ENCODE results near the gene SNTG2.

Gene SNTG2

DNA sequence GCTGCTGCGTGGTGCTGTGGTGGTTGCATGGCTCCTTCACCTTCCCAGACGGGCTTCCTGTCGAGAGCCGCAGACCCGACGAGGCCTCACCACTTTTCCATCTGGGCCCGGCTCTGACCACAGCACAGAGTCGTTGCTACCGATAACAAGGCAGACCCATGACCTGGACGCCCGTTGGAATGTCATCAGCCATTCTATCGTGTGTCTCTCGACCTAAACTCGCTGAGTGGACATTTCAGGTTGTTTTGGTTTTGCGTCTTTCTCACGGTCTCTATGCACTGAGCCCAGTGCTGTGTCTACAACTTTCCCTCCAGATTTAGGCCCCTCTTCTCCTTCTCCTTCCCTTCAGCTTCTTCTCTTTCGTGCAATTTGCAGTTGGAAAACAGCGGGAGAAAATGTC is 257.9 kb downstream of the SNTG2 start:
- Histone ChIP-seq H2BK15ac (ENCODE audit: low read length) (no peak overlapping the region), H2BK12ac (ENCODE audit: low read length) (no peak overlapping the region), H3K4me3 (ENCODE audit: low read length in 2 of 2) (no peak overlapping the region), H3K14ac (ENCODE audit: low read length) (no peak overlapping the region), H3K23ac (ENCODE audit: low read depth, low read length, poor library complexity) (no peak overlapping the region), H3K18ac (ENCODE audit: low read length) (peak overlapping the region; percentile 25), H3K27ac (replicated peaks; ENCODE audit: low read length) (no peak overlapping the region), H3K9ac (ENCODE audit: low read depth, low read length, poor library complexity) (no peak overlapping the region), H3K4ac (ENCODE audit: low read length) (no peak overlapping the region), H3K4me2 (ENCODE audit: insufficient read depth, low read length, poor library complexity, severe bottlenecking) (no peak overlapping the region), H2BK120ac (ENCODE audit: low read depth, low read length) (no peak overlapping the region), H3K4me1 (ENCODE audit: control insufficient read depth in 2 of 2, insufficient read depth in 1 of 2, low read depth in 1 of 2, low read length in 2 of 2) (no peaks in the 10 kb centered on the region), H3K27me3 (ENCODE audit: control insufficient read depth in 3 of 3, insufficient read depth in 3 of 3, low read depth in 1 of 3, low read length in 3 of 3) (no peaks in the 10 kb centered on the region), H4K91ac (ENCODE audit: low read depth, low read length, poor library complexity) (no peak overlapping the region), H3K36me3 (replicated peaks in 1 of 2; ENCODE audit: control insufficient read depth in 2 of 2, insufficient read depth in 2 of 2, low read length in 2 of 2) (peaks cover 0 to 2% of the 10 kb centered on the region in 2 donors), H2AFZ (ENCODE audit: low read length) (no peak overlapping the region), H4K8ac (ENCODE audit: low read depth, low read length) (peak overlapping the region; percentile 26), H3K9me3 (replicated peaks in 1 of 2; ENCODE audit: control insufficient read depth in 2 of 2, insufficient read depth in 1 of 2, low read depth in 1 of 2, low read length in 2 of 2) (peaks cover 0 to 3% of the 10 kb centered on the region in 2 donors), H3K79me1 (ENCODE audit: low read depth, low read length) (no peaks in the 10 kb centered on the region), H2BK5ac (ENCODE audit: low read length) (no peak overlapping the region), H2AK5ac (ENCODE audit: low read depth, low read length) (no peak overlapping the region)
- DNase-seq (ENCODE audit: low spot score) = no peak
- no CpG with 5 or more reads among the region's 18 CpGs for WGBS, 2 donors (ENCODE audit: extremely low coverage in 2 of 2, insufficient read length in 2 of 2, insufficient replicate concordance in 1 of 2)

DNA sequence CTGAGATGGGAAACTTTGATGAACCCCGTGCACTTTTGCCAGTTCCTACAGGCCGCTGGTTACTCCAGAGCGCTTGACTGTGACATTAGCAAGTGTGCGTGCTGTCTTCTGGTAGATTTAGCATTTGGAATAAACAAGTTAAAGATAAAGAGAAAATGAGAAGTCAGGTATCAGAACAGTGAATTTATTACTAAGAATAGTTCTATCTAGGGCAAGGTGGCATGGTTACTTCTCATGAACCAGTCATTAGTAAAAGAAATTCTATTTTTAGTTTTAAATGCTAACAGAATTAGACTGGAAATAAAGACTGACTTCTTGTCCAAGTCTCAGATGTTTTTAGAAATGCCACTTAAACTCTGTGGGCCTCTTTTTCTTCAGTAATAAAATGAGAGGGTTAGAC is 258.6 kb downstream of the SNTG2 start:
- Histone ChIP-seq H3K4me2 (ENCODE audit: insufficient read depth, low read length, poor library complexity, severe bottlenecking) (no peak overlapping the region), H4K8ac (ENCODE audit: low read depth, low read length) (no peak overlapping the region), H3K4ac (ENCODE audit: low read length) (no peak overlapping the region), H2BK15ac (ENCODE audit: low read length) (no peak overlapping the region), H3K18ac (ENCODE audit: low read length) (no peak overlapping the region), H3K79me1 (ENCODE audit: low read depth, low read length) (no peaks in the 10 kb centered on the region), H3K36me3 (replicated peaks in 1 of 2; ENCODE audit: control insufficient read depth in 2 of 2, insufficient read depth in 2 of 2, low read length in 2 of 2) (peaks cover 0 to 2% of the 10 kb centered on the region in 2 donors), H3K9me3 (replicated peaks in 1 of 2; ENCODE audit: control insufficient read depth in 2 of 2, insufficient read depth in 1 of 2, low read depth in 1 of 2, low read length in 2 of 2) (peaks cover 0 to 3% of the 10 kb centered on the region in 2 donors), H3K9ac (ENCODE audit: low read depth, low read length, poor library complexity) (no peak overlapping the region), H3K4me3 (ENCODE audit: low read length in 2 of 2) (no peak overlapping the region), H2AK5ac (ENCODE audit: low read depth, low read length) (no peak overlapping the region), H2AFZ (ENCODE audit: low read length) (no peak overlapping the region), H3K27ac (replicated peaks; ENCODE audit: low read length) (no peak overlapping the region), H2BK120ac (ENCODE audit: low read depth, low read length) (no peak overlapping the region), H3K4me1 (ENCODE audit: control insufficient read depth in 2 of 2, insufficient read depth in 1 of 2, low read depth in 1 of 2, low read length in 2 of 2) (no peaks in the 10 kb centered on the region), H2BK12ac (ENCODE audit: low read length) (no peak overlapping the region), H2BK5ac (ENCODE audit: low read length) (no peak overlapping the region), H3K23ac (ENCODE audit: low read depth, low read length, poor library complexity) (no peak overlapping the region), H3K27me3 (ENCODE audit: control insufficient read depth in 3 of 3, insufficient read depth in 3 of 3, low read depth in 1 of 3, low read length in 3 of 3) (no peaks in the 10 kb centered on the region), H3K14ac (ENCODE audit: low read length) (no peak overlapping the region), H4K91ac (ENCODE audit: low read depth, low read length, poor library complexity) (no peak overlapping the region)
- WGBS, 2 donors (ENCODE audit: extremely low coverage in 2 of 2, insufficient read length in 2 of 2, insufficient replicate concordance in 1 of 2) = no CpG with 5 or more reads among the region's 4 CpGs
- DNase-seq (ENCODE audit: low spot score) = no peak

DNA sequence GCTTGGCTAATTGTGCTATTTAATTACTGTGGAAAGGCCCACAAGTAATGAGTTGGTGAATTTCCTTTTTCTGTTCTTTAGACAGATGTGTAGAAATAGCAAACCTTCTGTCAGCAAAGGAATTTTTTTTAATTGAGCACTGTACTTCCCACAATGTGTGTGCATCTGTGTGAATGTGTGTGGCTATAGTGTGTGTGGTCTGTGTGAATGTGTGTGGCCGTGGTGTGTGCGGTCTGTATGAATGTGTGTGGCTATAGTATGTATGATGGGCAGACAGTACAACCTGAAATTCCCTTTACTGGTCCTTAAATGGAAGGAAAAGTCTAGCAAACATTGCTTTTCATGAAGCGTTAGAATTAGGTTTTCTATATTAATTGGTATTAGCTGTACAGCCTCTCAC is 259.1 kb downstream of the SNTG2 start:
- WGBS, 2 donors (ENCODE audit: extremely low coverage in 2 of 2, insufficient read length in 2 of 2, insufficient replicate concordance in 1 of 2) = no CpG with 5 or more reads among the region's 3 CpGs
- peaks cover 0 to 3% of the 10 kb centered on the region in 2 donors for H3K9me3 ChIP-seq (replicated peaks in 1 of 2; ENCODE audit: control insufficient read depth in 2 of 2, insufficient read depth in 1 of 2, low read depth in 1 of 2, low read length in 2 of 2)
- no peak overlapping the region for H4K8ac ChIP-seq (ENCODE audit: low read depth, low read length)
- H2BK15ac ChIP-seq (ENCODE audit: low read length) = no peak overlapping the region
- H3K27me3 ChIP-seq (ENCODE audit: control insufficient read depth in 3 of 3, insufficient read depth in 3 of 3, low read depth in 1 of 3, low read length in 3 of 3) = no peaks in the 10 kb centered on the region
- no peak overlapping the region for H2AFZ ChIP-seq (ENCODE audit: low read length)
- no peaks in the 10 kb centered on the region for H3K79me1 ChIP-seq (ENCODE audit: low read depth, low read length)
- H3K4me3 ChIP-seq (ENCODE audit: low read length in 2 of 2) = no peak overlapping the region
- H3K4ac ChIP-seq (ENCODE audit: low read length) = no peak overlapping the region
- H2AK5ac ChIP-seq (ENCODE audit: low read depth, low read length) = no peak overlapping the region
- no peak overlapping the region for H3K4me2 ChIP-seq (ENCODE audit: insufficient read depth, low read length, poor library complexity, severe bottlenecking)
- DNase-seq (ENCODE audit: low spot score) = no peak
- H3K27ac ChIP-seq (replicated peaks; ENCODE audit: low read length) = no peak overlapping the region
- no peak overlapping the region for H3K23ac ChIP-seq (ENCODE audit: low read depth, low read length, poor library complexity)
- no peaks in the 10 kb centered on the region for H3K4me1 ChIP-seq (ENCODE audit: control insufficient read depth in 2 of 2, insufficient read depth in 1 of 2, low read depth in 1 of 2, low read length in 2 of 2)
- H4K91ac ChIP-seq (ENCODE audit: low read depth, low read length, poor library complexity) = no peak overlapping the region
- H3K14ac ChIP-seq (ENCODE audit: low read length) = no peak overlapping the region
- no peak overlapping the region for H3K18ac ChIP-seq (ENCODE audit: low read length)
- no peak overlapping the region for H2BK5ac ChIP-seq (ENCODE audit: low read length)
- H3K9ac ChIP-seq (ENCODE audit: low read depth, low read length, poor library complexity) = no peak overlapping the region
- H2BK12ac ChIP-seq (ENCODE audit: low read length) = no peak overlapping the region
- H3K36me3 ChIP-seq (replicated peaks in 1 of 2; ENCODE audit: control insufficient read depth in 2 of 2, insufficient read depth in 2 of 2, low read length in 2 of 2) = peaks cover 0 to 2% of the 10 kb centered on the region in 2 donors
- H2BK120ac ChIP-seq (ENCODE audit: low read depth, low read length) = no peak overlapping the region

DNA sequence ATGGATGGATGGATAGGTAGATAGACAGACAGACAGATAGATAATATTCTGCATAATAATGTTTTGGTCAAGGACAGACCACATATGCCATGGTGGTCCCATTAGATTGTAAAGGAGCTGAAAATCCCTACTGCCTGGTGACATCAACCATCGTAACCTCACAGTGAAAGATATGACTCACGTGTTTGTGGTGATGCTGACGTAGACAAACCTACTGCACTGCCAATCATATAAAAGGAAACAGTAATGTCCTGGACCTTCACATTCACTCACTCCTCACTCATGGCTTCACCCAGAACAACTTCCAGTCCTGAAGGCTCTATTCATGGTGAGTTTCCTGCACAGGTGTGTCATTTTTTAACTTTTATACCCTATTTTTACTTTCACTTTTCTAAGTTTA is 259.7 kb downstream of the SNTG2 start:
- no peak for DNase-seq (ENCODE audit: low spot score)
- Histone ChIP-seq H3K9ac (ENCODE audit: low read depth, low read length, poor library complexity) (no peak overlapping the region), H3K27me3 (ENCODE audit: control insufficient read depth in 3 of 3, insufficient read depth in 3 of 3, low read depth in 1 of 3, low read length in 3 of 3) (no peaks in the 10 kb centered on the region), H3K9me3 (replicated peaks in 1 of 2; ENCODE audit: control insufficient read depth in 2 of 2, insufficient read depth in 1 of 2, low read depth in 1 of 2, low read length in 2 of 2) (peaks cover 0 to 3% of the 10 kb centered on the region in 2 donors), H2AFZ (ENCODE audit: low read length) (no peak overlapping the region), H2BK120ac (ENCODE audit: low read depth, low read length) (no peak overlapping the region), H3K4me2 (ENCODE audit: insufficient read depth, low read length, poor library complexity, severe bottlenecking) (no peak overlapping the region), H3K4me1 (ENCODE audit: control insufficient read depth in 2 of 2, insufficient read depth in 1 of 2, low read depth in 1 of 2, low read length in 2 of 2) (no peaks in the 10 kb centered on the region), H4K8ac (ENCODE audit: low read depth, low read length) (no peak overlapping the region), H3K23ac (ENCODE audit: low read depth, low read length, poor library complexity) (no peak overlapping the region), H3K27ac (replicated peaks; ENCODE audit: low read length) (no peak overlapping the region), H2BK5ac (ENCODE audit: low read length) (no peak overlapping the region), H4K91ac (ENCODE audit: low read depth, low read length, poor library complexity) (no peak overlapping the region), H3K14ac (ENCODE audit: low read length) (no peak overlapping the region), H3K36me3 (replicated peaks in 1 of 2; ENCODE audit: control insufficient read depth in 2 of 2, insufficient read depth in 2 of 2, low read length in 2 of 2) (peaks cover 0 to 2% of the 10 kb centered on the region in 2 donors), H3K4me3 (ENCODE audit: low read length in 2 of 2) (no peak overlapping the region), H3K4ac (ENCODE audit: low read length) (no peak overlapping the region), H2BK15ac (ENCODE audit: low read length) (no peak overlapping the region), H2AK5ac (ENCODE audit: low read depth, low read length) (no peak overlapping the region), H2BK12ac (ENCODE audit: low read length) (no peak overlapping the region), H3K18ac (ENCODE audit: low read length) (no peak overlapping the region), H3K79me1 (ENCODE audit: low read depth, low read length) (no peaks in the 10 kb centered on the region)
- no CpG with 5 or more reads among the region's 3 CpGs for WGBS, 2 donors (ENCODE audit: extremely low coverage in 2 of 2, insufficient read length in 2 of 2, insufficient replicate concordance in 1 of 2)
